OCI-LY3 (cell line): ENCODE results near the gene IL21.
"Not testable (repeated sequence)": the region's sequence is repeated elsewhere in the genome, so short reads cannot be mapped to it uniquely, and the experiment has no call there.

ENCODE experiments used
- EZH2phosphoT487 ChIP-seq: fragments of 200-600 bp; shearing (Covaris generic); IDR thresholded peaks from 2 replicates; pipeline ENCODE4 v1.6.1; 2018; ENCODE audit warnings: antibody characterized with exemption, mixed run types, low read depth
- TF ChIP-seq, protein P1 (sequence below): fragments of 200-600, 300-600 bp; sonication (generic); IDR thresholded peaks from 2 replicates; pipeline ENCODE4 v1.5.1; 2014; ENCODE audit warnings: antibody characterized with exemption, low read length, low read depth

DNA sequence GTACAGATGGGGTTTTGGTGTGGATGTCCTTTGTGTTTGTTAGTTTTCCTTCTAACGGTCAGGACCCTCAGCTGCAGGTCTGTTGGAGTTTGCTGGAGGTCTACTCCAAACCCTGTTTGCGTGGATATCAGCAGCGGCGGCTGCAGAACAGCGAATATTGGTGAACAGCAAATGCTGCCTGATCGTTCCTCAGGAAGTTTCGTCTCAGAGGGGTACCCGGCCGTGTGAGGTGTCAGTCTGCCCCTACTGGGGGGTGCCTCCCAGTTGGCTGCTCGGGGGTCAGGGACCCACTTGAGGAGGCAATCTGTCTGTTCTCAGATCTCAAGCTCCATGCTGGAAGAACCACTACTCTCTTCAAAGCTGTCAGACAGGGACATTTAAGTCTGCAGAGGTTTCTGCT lies 46.5 kb downstream of the IL21 start:
- TF ChIP-seq, protein P1, sequence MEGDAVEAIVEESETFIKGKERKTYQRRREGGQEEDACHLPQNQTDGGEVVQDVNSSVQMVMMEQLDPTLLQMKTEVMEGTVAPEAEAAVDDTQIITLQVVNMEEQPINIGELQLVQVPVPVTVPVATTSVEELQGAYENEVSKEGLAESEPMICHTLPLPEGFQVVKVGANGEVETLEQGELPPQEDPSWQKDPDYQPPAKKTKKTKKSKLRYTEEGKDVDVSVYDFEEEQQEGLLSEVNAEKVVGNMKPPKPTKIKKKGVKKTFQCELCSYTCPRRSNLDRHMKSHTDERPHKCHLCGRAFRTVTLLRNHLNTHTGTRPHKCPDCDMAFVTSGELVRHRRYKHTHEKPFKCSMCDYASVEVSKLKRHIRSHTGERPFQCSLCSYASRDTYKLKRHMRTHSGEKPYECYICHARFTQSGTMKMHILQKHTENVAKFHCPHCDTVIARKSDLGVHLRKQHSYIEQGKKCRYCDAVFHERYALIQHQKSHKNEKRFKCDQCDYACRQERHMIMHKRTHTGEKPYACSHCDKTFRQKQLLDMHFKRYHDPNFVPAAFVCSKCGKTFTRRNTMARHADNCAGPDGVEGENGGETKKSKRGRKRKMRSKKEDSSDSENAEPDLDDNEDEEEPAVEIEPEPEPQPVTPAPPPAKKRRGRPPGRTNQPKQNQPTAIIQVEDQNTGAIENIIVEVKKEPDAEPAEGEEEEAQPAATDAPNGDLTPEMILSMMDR: not testable (repeated sequence)
- TF ChIP-seq EZH2phosphoT487: not testable (repeated sequence)
